Epithelial cell of alveolus of lung (primary cell): ENCODE results near the gene ASGR1. TPM values are rescaled to one million over a fixed set of nuclear protein-coding genes. Genes with fewer than 3 reads are reported as not detected.

ENCODE experiments used
- total RNA-seq: library from RNA; depleted of rRNA; stranded (reverse); fragments of >200 nt; gene quantifications from 2 replicates; pipeline ENCODE4 v1.2.1, GENCODE V29; 2015

The ASGR1 gene
- 0.80 and 1.0 TPM in 2 replicates for total RNA-seq

GRCh38 chr17:7179317-7180254, at the start of gene ASGR1:
Gene ASGR1 (minus strand): TSS chr17:7179370. CDS start chr17:7178563, 807 bp downstream.

DNA sequence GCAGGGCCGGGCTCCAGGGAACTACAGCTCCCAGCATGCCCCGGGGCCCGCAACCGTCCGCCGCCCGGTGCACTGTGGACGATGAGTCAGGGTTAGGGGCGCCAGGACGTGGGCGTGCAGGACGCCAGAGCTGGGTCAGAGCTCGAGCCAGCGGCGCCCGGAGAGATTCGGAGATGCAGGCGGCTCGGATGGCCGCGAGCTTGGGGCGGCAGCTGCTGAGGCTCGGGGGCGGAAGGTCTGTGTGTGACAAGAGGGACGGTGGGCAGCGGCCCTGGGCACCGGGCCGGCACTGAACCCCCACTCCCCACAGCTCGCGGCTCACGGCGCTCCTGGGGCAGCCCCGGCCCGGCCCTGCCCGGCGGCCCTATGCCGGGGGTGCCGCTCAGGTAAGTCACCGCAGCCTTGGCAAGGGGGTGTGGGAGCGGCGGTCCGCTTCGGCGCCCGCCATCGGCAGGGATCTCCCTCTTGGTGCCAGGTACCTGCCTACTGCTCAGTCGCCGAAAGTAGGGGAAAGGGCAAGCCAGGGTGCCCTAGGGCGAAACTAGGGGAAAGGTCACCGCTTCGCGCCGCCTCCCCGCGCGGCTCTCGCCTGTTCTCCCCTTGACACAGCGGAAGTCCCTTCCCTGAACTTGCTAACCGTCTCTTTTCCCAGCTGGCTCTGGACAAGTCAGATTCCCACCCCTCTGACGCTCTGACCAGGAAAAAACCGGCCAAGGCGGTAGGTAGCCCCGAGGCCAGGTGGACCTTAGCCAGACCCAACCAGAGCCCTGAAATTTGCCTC, 40.8 kb upstream of the ASGR1 start, which contains the start of the genes ACADVL and DLG4:
Gene ACADVL (plus strand): TSS at position 127 of the 781 bp plus-strand sequence. CDS start 47 bp downstream, at position 174.
Gene DLG4 (minus strand): TSS at position 25 of the 781 bp plus-strand sequence.

Other genes with a start within 250 kb of the ASGR1 start
- not detected in 2 replicates for gene ALOX12, start 183.3 kb downstream of the ASGR1 start, total RNA-seq
- gene RNASEK, start 166.7 kb downstream of the ASGR1 start, total RNA-seq: 235 and 246 TPM in 2 replicates
- 0.24 and 1.4 TPM in 2 replicates for gene BCL6B, start 156.3 kb downstream of the ASGR1 start, total RNA-seq
- 0.16 and 1.7 TPM in 2 replicates for gene SLC16A13, start 143.4 kb downstream of the ASGR1 start, total RNA-seq
- not detected in 2 replicates for gene SLC16A11, start 135.3 kb downstream of the ASGR1 start, total RNA-seq
- gene CLEC10A, start 99.1 kb downstream of the ASGR1 start, total RNA-seq: not detected in 2 replicates
- gene ASGR2, start 64.5 kb downstream of the ASGR1 start, total RNA-seq: not detected in 2 replicates
- 11.8 and 18.9 TPM in 2 replicates for gene DLG4, start 40.5 kb upstream of the ASGR1 start, total RNA-seq
- 184 and 242 TPM in 2 replicates for gene ACADVL, start 40.6 kb upstream of the ASGR1 start, total RNA-seq
- 50.8 and 59.7 TPM in 2 replicates for gene DVL2, start 55.1 kb upstream of the ASGR1 start, total RNA-seq
- gene PHF23, start 60.1 kb upstream of the ASGR1 start, total RNA-seq: 55.6 and 63.3 TPM in 2 replicates
- 310 and 533 TPM in 2 replicates for gene GABARAP, start 63.1 kb upstream of the ASGR1 start, total RNA-seq
- 64.9 and 130 TPM in 2 replicates for gene CTDNEP1, start 72.4 kb upstream of the ASGR1 start, total RNA-seq
- gene ELP5, start 72.8 kb upstream of the ASGR1 start, total RNA-seq: 34.9 and 40.0 TPM in 2 replicates
- gene CLDN7, start 83.1 kb upstream of the ASGR1 start, total RNA-seq: 1.8 and 23.0 TPM in 2 replicates
- 0.13 and 0.96 TPM in 2 replicates for gene SLC2A4, start 102.3 kb upstream of the ASGR1 start, total RNA-seq
- 3.9 TPM in 1 of 2 replicates, not detected in the other for gene YBX2, start 115.3 kb upstream of the ASGR1 start, total RNA-seq
- 167 and 647 TPM in 2 replicates for gene EIF5A, start 128.3 kb upstream of the ASGR1 start, total RNA-seq
- 36.5 and 37.0 TPM in 2 replicates for gene GPS2, start 136.0 kb upstream of the ASGR1 start, total RNA-seq
- 7.5 and 10.5 TPM in 2 replicates for gene NEURL4, start 150.0 kb upstream of the ASGR1 start, total RNA-seq
- 1.5 and 2.7 TPM in 2 replicates for gene ACAP1, start 157.2 kb upstream of the ASGR1 start, total RNA-seq
- gene KCTD11, start 172.8 kb upstream of the ASGR1 start, total RNA-seq: 11.4 and 17.8 TPM in 2 replicates
- 0.13 TPM in 1 of 2 replicates, not detected in the other for gene TMEM95, start 175.8 kb upstream of the ASGR1 start, total RNA-seq
- 0.65 and 2.2 TPM in 2 replicates for gene TNK1, start 201.7 kb upstream of the ASGR1 start, total RNA-seq
- gene PLSCR3, start 215.2 kb upstream of the ASGR1 start, total RNA-seq: 60.1 and 62.8 TPM in 2 replicates
- 130 and 211 TPM in 2 replicates for gene TMEM256, start 224.7 kb upstream of the ASGR1 start, total RNA-seq
- gene NLGN2, start 228.5 kb upstream of the ASGR1 start, total RNA-seq: 18.5 and 38.1 TPM in 2 replicates
- gene SPEM1, start 241.0 kb upstream of the ASGR1 start, total RNA-seq: not detected in 2 replicates
- not detected in 2 replicates for gene SPEM2, start 246.2 kb upstream of the ASGR1 start, total RNA-seq
- not detected in 2 replicates for gene SPEM3, start 249.5 kb upstream of the ASGR1 start, total RNA-seq